ENCODE results near the gene ZNF430. TPM values are rescaled to one million over a fixed set of nuclear protein-coding genes. Genes with fewer than 3 reads are reported as not detected.

The ZNF430 gene
- total and polyA plus RNA-seq, 8 donors, result 1.8 to 68.0 (median 3.9) TPM

GRCh38 chr19:21047716-21048115, 27.3 kb downstream of the ZNF430 start:
- H3K27ac ChIP-seq, result no peak overlapping the region
- TF ChIP-seq, protein P1, sequence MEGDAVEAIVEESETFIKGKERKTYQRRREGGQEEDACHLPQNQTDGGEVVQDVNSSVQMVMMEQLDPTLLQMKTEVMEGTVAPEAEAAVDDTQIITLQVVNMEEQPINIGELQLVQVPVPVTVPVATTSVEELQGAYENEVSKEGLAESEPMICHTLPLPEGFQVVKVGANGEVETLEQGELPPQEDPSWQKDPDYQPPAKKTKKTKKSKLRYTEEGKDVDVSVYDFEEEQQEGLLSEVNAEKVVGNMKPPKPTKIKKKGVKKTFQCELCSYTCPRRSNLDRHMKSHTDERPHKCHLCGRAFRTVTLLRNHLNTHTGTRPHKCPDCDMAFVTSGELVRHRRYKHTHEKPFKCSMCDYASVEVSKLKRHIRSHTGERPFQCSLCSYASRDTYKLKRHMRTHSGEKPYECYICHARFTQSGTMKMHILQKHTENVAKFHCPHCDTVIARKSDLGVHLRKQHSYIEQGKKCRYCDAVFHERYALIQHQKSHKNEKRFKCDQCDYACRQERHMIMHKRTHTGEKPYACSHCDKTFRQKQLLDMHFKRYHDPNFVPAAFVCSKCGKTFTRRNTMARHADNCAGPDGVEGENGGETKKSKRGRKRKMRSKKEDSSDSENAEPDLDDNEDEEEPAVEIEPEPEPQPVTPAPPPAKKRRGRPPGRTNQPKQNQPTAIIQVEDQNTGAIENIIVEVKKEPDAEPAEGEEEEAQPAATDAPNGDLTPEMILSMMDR (IDR thresholded peaks at IDR 0.05), result no peak
- no peak for TF ChIP-seq EP300 (IDR thresholded peaks at IDR 0.05)
- TF ChIP-seq POLR2A (IDR thresholded peaks at IDR 0.05), result no peak
- TF ChIP-seq POLR2AphosphoS5 (IDR thresholded peaks at IDR 0.05), result no peak
- 93 to 100% (median 96%) methylated on average over 2 of the region's 2 CpGs for WGBS, 5 donors
- H3K9me3 ChIP-seq, result peaks cover 0 to 79% (median 54%) of the 10 kb centered on the region in 4 donors
- no peak overlapping the region for H3K4me3 ChIP-seq
- H3K27me3 ChIP-seq, result no peaks in the 10 kb centered on the region
- no peak for DNase-seq
- H3K4me1 ChIP-seq, result no peaks in the 10 kb centered on the region
- intact Hi-C loops (cut with DNase I; ENCODE audit: low total_unique reads), result no loop called here
- H3K36me3 ChIP-seq, result peaks cover 13 to 89% (median 80%) of the 10 kb centered on the region in 4 donors

- 97 to 99% (median 98%) methylated on average over 5 of the region's 5 CpGs for WGBS, 5 donors
- TF ChIP-seq, protein P1 (IDR thresholded peaks at IDR 0.05), result no peak
- TF ChIP-seq EP300 (IDR thresholded peaks at IDR 0.05), result no peak
- TF ChIP-seq POLR2A (IDR thresholded peaks at IDR 0.05), result no peak
- TF ChIP-seq POLR2AphosphoS5 (IDR thresholded peaks at IDR 0.05), result no peak
- H3K4me3 ChIP-seq, result no peak overlapping the region
- H3K27me3 ChIP-seq, result no peaks in the 10 kb centered on the region
- no peaks in the 10 kb centered on the region for H3K4me1 ChIP-seq
- intact Hi-C loops (cut with DNase I; ENCODE audit: low total_unique reads), result no loop called here
- H3K9me3 ChIP-seq, result peaks cover 8 to 85% (median 43%) of the 10 kb centered on the region in 4 donors
- H3K36me3 ChIP-seq, result peaks cover 43 to 90% (median 87%) of the 10 kb centered on the region in 4 donors
- no peak for DNase-seq
- no peak overlapping the region for H3K27ac ChIP-seq
Observed at GRCh38 chr19:21052902-21053301, 32.4 kb downstream of the ZNF430 start.

- peaks cover 0 to 48% (median 29%) of the 10 kb centered on the region in 4 donors for H3K36me3 ChIP-seq
- H3K9me3 ChIP-seq, result peaks cover 0 to 54% (median 29%) of the 10 kb centered on the region in 4 donors
- H3K4me1 ChIP-seq, result no peaks in the 10 kb centered on the region
- H3K27me3 ChIP-seq, result no peaks in the 10 kb centered on the region
- no peak overlapping the region for H3K27ac ChIP-seq
- no peak for DNase-seq
- intact Hi-C loops (cut with DNase I; ENCODE audit: low total_unique reads), result no loop called here
- TF ChIP-seq POLR2AphosphoS5 (IDR thresholded peaks at IDR 0.05) (no peak), EP300 (IDR thresholded peaks at IDR 0.05) (no peak), POLR2A (IDR thresholded peaks at IDR 0.05) (no peak)
- TF ChIP-seq, protein P1 (IDR thresholded peaks at IDR 0.05), result no peak
- no peak overlapping the region for H3K4me3 ChIP-seq
Observed at GRCh38 chr19:21065336-21065735, 44.9 kb downstream of the ZNF430 start.

GRCh38 chr19:21082011-21082975, 61.8 kb downstream of the ZNF430 start, which contains the start of gene ZNF714:
ZNF714 (plus strand) TSS chr19:21082203; CDS start chr19:21098269, 16,066 bp downstream.
- Histone ChIP-seq H3K4me3 (peak within 1 kb of the TSS; percentile 57 to 76 (median 63)), H3K9me3 (no peaks in the 10 kb centered on the region), H3K27me3 (no peaks in the 10 kb centered on the region), H3K4me1 (peaks cover 0 to 16% (median 10%) of the 10 kb centered on the region in 4 donors), H3K27ac (peak within 1 kb of the TSS; percentile 50 to 83 (median 76)), H3K36me3 (no peaks in the 10 kb centered on the region)
- TF ChIP-seq POLR2AphosphoS5 (IDR thresholded peaks at IDR 0.05), result peak in 2 of 3 donors; percentile 20 to 71
- TF ChIP-seq, protein P1 (IDR thresholded peaks at IDR 0.05), result no peak
- DNase-seq, result peak; percentile 79 to 95
- WGBS, 5 donors, result 0 to 61% (median 37%) methylated on average over 25 to 38 of the region's 38 CpGs
- intact Hi-C loops (cut with DNase I; ENCODE audit: low total_unique reads), result no loop called here

All from stomach (tissue), 9 donors.